GM10847 (cell line): Measurements from ENCODE around the gene CAPZA1.

Source experiments
- POLR2A ChIP-seq: IDR thresholded peaks from 2 replicates; pipeline ENCODE4 v1.6.1; 2011; ENCODE audit not compliant: insufficient read length; ENCODE audit errors: extremely low read depth

The CAPZA1 gene

DNA sequence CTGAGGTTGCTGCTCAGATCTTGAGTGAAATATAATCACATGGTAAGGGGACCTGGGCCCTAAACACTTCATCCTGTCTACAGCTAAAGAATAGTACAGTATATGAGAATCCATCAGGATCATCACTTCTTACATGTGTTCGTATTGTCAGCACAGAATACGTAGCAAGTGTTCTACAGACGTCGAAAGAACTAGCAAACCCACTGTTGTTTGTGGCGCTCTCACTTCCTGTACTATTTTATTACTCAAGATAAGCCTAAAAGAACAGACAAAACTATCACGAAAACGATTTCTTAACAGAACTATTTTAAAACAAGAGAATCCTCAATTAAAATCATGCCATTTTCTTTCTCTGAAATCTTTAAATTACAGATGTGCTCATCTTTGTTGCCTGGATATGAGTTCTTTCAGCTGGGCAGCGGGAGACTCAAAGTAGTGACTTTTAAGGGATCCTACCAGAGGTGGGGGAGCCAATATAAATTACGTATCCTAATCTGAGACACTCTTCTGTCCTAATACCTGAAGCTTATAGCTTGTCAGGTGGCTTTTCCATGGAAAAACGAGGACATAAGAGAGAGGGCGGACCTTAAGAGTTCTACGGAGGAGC, 1.4 kb upstream of the CAPZA1 start:
- no peak for TF ChIP-seq POLR2A

DNA sequence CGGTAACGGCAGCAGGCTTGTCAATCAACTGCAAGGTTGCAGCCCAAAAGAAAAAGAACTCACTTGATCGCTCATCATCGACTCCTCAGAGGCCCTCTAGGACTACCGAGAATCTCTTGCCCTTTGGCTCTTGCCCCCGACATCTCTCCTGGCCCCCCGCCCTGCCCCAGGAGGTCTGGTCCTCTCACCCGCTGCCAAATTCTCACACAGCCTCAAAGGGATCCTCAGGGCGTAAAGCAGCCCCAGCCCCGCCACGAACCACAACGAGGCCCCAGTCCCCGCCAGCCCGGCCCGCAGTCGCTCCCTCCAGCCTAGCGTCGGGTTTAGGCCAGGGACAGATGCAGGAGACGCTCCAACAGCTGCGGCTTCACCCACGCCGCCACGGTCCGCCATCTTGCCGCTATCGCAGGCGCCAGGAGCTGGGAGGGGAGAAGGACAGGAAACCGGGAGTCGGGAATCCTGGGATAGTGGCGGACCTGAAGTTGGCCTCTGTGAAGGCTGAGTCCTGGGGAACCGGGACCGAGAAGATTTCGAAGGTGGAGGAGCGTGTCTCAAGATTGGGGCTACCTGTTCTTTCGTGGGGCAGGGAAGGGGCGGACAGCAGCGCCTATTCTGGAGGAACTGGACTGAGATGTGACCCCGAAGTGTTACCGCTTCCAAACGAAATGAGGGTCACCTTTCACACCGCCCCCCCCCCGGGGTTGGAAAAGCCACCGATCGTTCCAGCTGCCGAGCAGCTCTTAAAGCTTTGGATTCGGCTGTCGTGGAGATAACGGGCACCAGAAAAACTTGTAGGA, 713 bp upstream of the CAPZA1 start, which contains the start of gene ST7L:
Gene ST7L (minus strand): TSS at position 421 of the 797 bp plus-strand sequence. CDS start 28 bp downstream, at position 393.
- TF ChIP-seq POLR2A = peak; percentile 72

DNA sequence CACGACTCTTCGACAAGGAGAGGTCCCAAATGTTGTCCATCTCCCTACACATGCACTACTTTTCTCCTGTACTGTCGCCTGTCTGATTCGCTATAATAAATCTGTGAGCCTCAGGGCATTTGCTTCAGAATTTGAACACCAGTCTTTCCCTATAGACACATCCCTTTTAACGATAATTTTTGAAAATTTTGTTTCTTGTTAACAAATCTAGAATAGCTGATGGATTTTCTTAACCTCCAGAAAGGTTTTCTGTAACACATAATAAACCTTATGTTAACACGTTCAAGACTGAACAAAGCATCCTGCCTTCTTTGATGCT, 704 bp downstream of the CAPZA1 start:
- no peak for TF ChIP-seq POLR2A

GRCh38 chr1:112625696-112626095, 6.1 kb downstream of the CAPZA1 start:
- no peak for TF ChIP-seq POLR2A

DNA sequence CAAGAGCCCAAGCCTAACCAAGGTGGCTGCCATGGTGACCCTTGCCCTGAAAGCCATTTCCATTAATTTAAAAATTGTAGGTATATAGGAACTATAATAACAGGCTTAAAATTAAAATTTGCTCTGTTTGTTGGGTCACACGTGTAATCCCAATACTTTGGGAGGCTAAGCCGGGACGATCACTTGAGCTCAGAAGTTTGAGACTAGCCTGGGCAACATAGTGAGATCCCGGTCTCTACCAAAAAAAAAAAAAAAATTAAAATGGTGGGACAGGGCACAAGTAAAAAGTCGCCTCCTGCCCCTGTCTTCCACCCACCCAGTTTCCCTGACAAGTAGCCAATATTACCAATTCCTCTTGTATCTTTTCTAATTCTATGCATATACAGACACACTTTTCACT, 6.6 kb downstream of the CAPZA1 start:
- no peak for TF ChIP-seq POLR2A

DNA sequence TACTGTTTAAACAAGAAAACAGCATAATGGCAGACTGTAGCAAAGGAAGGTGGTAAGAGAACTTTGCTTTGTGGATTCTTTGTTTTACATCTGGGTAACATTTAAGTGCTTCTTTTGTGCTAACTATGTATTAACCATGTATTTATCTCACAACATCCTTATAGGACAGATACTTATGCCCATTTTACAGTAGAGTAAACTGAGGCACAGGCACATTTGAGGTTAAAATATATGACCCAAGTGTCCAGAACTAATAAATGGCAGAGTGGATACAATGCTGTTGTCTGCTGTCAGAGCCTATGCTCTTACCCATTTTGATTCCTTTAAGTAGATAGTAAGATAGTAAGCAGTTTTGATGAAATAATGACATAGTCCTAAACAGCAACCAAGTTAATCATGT, 7.3 kb downstream of the CAPZA1 start:
- TF ChIP-seq POLR2A = no peak

GRCh38 chr1:112628516-112628915, 8.9 kb downstream of the CAPZA1 start:
- no peak for TF ChIP-seq POLR2A

DNA sequence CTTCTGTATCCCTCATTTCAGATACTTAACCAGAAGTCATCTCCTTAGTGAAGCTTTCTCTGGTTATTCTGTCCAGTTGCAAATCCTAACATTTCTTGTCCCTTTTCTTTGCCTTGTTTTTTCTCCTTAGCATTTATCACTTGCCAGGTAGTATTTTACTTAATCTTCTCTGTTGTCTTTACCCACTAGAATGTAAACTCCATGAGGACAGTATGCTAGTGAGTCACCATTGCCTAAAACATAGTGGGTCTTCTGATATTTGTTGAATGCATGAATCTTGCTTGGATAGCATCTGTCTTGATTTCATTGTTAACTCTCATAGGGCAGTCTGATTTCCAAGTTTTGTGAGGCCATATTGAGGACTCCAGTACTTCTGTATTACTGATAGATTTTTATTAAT, 9.6 kb downstream of the CAPZA1 start:
- no peak for TF ChIP-seq POLR2A

DNA sequence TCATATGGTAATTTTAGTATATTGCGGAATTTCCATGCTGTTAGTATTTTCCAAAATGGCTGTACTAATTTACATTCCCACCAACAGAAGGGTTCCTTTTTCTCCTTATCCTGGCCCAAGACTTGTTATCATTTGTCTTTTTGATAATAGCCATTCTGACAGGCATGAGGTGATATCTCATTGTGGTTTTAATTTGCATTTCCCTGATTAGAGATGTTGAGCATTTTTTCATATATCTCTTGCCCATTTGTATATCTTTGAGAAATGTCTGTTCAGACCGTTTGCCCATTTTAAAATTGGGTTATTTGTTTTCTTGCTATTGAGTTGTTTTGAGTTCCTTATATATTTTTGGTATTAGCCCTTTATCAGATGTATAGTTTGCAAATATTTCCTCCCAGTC, 14.0 kb downstream of the CAPZA1 start:
- no peak for TF ChIP-seq POLR2A

GRCh38 chr1:112634367-112634766, 14.7 kb downstream of the CAPZA1 start:
- no peak for TF ChIP-seq POLR2A

GRCh38 chr1:112636056-112636455, 16.4 kb downstream of the CAPZA1 start:
- no peak for TF ChIP-seq POLR2A

GRCh38 chr1:112636597-112637253, 17.1 kb downstream of the CAPZA1 start:
- TF ChIP-seq POLR2A = no peak

DNA sequence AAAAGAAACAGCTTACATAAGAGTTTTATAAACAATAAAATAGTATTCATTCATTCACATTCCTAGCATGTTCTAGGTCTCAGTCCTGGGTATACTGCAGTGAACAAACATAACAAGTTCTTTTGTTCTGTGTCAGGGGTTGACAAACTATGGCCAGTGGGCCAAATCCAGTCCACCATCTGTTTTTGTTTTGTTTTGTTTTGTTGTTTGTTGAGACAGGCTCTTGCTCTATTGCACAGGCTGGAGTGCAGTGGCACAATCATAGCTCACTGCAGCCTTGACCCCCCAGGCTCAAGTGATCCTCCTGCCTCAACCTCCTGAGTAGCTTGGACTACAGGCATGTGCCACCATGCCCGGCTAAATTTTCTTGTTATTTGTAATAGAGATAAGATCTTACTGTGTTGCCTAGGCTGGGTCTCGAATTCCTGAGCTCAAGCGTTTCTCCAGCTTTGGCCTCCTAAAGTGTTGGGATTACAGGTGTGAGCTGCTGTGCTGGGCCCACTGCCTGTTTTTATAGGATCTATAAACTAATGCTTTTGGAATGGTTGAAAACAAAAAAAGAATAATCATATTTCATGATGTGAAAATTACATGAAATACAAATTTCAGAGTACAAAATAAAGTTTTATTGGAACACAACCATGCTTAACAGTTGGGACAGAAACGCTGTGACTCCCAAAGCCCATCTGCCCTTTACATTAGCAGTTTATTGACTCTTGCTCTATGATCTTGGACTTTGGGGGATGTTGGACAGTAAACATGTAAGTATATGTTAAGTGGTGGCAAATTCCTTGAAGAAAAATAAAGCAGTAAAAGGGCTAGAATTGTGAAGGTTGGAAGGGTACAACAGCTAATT, 17.9 kb downstream of the CAPZA1 start:
- TF ChIP-seq POLR2A = no peak

DNA sequence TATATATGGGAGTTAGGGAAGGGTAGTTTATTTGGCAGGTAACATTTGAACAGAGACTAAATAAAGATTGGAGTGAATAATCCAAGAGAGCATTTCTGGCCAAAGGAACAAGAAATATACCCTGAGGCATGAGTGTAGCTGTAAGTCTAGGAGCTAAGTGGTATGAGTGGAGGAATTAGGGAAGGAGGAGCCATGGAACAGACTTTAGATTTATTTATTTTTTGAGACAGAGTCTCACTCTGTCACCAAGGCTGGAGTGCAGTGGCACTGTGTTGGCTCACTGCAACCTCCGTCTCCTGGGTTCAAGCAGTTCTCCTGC, 18.4 kb downstream of the CAPZA1 start:
- no peak for TF ChIP-seq POLR2A

GRCh38 chr1:112643080-112643479, 23.4 kb downstream of the CAPZA1 start:
- TF ChIP-seq POLR2A = no peak
